ENCODE measurements around the gene UBE2Q2.
"Not testable (repeated sequence)": the region's sequence is repeated elsewhere in the genome, so short reads cannot be mapped to it uniquely, and the experiment has no call there.

UBE2Q2 gene

GRCh38 chr15:75827691-75828090 is 15.6 kb upstream of the UBE2Q2 start:
- DNase-seq: no peak

DNA sequence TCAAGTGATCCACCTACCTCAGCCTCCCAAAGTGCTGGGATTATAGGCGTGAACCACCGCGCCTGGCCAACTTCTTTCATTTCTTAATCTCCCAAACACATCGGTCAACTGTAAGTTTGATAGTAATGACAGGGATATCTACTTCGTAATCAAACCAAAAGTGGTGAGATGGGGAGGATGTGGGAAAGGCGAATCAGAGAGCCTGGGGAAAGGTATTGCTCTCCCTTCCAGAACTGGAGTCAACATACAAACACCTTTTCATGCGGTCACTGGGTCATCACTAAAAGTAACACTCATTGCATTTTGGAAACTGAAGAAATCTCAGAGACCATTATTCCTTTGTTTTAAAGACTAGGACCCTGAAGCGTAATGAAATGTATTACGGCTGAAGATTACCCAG is 14.8 kb upstream of the UBE2Q2 start:
- no peak for DNase-seq

- DNase-seq: no peak
These were observed 12.1 kb upstream of the UBE2Q2 start for GRCh38 chr15:75830910-75831805.

DNA sequence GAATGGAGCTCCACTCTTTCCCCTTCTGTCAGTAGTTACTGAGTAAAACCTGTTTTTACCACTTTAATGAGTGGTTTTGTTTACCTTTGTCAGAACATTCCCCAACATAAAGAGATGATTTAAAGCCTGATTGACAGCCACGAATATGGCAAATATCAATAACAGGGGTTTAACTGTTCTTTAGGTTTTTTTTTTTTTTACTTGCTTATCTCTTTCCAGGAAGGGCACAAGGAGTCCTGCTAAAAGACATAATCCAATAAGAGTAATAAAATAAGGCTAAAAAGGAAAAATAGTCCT is 11.5 kb upstream of the UBE2Q2 start:
- no peak for DNase-seq

DNA sequence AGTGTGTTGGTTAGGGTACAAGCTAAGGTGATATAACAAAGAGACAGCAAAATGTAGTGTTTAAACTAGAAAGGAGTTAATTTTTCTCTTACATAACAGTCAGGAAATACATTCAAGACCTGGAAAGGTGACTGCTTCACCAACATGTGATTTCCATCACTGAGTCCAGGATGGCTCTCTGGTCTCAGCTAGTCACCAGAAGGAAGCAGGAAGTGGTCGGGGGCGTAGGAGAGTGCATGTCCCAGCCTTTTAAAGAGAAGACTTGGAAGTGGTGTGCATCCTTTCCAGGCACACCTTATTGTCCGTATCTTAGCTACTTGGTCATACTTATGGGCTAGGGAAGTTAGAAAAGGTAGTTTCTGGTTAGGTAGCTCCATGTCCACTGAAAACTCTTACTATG is 11.1 kb upstream of the UBE2Q2 start:
- DNase-seq: no peak

GRCh38 chr15:75834021-75834420 is 9.2 kb upstream of the UBE2Q2 start:
- DNase-seq: no peak

GRCh38 chr15:75835990-75836958 is 7.0 kb upstream of the UBE2Q2 start:
- peak; percentile 77 to 80 for DNase-seq

- peak; percentile 90 to 93 for DNase-seq
These were observed 6.3 kb upstream of the UBE2Q2 start for GRCh38 chr15:75836959-75837334.

DNA sequence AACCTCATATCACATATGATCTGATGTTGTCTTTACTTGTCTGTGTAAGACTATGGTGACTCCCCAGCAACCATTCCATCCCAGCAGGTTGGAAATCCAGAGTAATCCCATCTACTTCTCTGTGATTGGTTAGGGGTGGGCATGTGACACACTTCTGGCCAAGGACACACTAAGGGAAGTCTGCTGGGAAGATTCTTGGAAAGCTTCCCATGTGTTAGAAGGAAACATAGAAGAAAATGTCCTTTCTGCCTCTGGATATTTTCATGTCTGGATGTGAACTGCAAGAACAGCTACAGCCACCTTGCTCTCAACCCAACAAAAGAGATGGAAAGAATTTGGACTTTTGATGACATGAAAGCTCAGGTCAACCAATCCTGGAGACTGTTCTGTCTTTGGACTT is 2.6 kb upstream of the UBE2Q2 start:
- DNase-seq: no peak

- DNase-seq: no peak
These were observed 1.6 kb upstream of the UBE2Q2 start for GRCh38 chr15:75841626-75842025.

GRCh38 chr15:75843678-75844581 is 683 bp downstream of the UBE2Q2 start:
- DNase-seq: peak in 1 of 2 experiments; percentile 44

DNA sequence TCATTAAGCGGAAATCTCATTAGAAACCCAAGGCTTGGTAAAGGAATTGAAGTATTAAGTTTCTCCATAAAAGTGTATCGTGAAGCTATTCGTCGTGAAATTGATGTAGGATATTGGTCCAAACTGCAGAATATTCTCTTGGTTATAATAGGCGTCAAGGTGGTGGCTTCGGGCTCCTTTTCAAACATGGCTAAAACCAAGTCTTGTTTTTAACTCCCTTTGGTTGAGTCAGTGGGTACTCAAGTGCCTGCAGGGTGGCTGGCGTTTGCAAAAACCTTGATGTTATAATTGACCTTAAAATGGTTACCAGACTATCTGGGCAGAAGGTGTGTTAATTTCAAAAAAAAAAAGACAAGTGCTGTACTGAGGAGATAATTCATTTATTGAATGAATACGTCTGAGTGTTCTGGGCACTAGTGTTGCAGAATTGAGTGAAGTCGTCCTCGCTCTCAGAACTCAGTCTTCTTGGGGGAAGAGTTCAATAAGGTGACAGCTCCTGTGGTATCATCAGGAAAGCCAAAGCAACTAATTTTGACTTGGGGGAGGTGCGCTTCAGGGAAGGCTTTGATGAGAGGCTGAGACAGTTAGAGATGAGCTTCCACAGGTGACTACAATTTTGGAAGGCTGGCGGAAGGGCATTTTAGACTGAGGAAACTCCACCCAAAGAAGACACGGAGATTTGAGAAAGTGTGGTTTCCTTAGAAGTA is 1.5 kb downstream of the UBE2Q2 start:
- DNase-seq: no peak

GRCh38 chr15:75849167-75849566 is 5.9 kb downstream of the UBE2Q2 start:
- DNase-seq: no peak

DNA sequence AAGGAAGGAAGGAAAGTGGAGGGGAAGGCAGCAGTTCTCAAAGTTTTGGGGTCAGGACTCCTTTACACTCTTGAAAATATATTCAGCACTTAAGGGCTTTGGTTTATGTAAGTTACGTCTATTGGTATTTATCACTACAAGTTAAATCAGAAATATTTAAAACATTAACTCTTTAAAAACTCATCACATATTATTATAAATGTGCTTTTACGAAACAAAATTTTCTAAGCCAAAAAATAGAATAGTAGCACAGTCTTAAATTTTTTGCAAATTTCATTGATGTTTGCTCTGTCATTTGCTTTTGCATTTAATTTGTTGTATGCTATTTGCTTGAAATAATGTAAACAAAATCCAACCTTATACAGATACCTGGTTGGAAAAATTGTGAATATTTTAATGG is 7.5 kb downstream of the UBE2Q2 start:
- DNase-seq: no peak

DNA sequence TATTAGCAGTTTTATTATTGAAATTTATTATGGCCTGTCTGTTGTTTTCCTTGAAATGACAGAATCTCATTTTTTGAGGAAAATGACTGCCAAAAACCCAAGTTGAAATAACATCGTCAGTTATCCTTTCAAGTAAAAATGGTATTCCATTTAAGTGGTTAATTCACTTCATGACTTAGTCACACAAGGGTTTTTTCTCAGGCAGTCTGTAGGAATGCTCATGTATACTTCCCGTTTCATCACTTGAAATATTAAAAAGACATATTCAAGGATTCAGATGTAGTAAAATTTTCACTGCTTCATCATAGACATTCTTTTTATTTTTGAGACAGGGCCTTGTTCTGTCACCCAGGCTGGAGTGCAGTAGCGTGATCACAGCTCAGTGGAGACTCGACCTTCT is 8.3 kb downstream of the UBE2Q2 start:
- not testable (repeated sequence) for DNase-seq

DNA sequence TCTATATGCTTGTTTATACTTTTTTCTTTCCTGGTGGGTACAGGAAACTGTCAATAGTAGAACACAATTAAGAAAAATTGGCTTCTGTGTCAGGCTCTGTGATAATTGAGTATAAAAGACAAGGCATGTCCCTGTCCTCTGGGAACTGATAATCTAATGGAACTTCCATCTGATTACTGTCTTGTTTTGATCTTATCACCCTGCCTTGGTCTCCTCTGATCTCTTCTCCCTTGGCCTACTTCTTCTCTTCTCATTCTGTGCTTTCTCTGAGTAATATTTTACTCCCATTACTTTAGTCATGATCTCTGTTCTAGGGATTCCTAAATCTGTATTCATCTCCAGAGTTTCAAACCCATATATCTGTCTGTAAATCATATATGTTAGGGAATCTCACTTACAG is 14.6 kb downstream of the UBE2Q2 start:
- no peak for DNase-seq

GRCh38 chr15:75861750-75862402 is 18.6 kb downstream of the UBE2Q2 start:
- no peak for DNase-seq

DNA sequence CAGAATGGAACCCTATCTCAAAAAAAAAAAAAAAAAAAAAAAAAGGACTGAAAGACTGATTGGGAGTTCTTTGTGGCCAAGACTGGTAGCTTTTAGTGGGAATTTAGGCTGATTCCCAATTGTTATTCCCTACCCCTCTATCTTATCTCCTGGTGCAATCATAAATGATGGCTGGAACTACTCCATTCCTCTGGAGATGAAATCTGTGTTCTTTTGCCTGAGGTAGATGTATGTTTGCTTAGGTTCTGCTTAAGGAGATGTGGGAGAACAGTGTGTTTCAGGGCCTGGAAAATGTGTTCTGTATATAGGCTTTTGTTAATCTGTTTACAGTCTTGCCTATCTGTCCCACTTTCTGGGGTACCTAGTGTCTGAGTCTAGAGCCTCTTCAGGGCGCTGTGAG is 19.5 kb downstream of the UBE2Q2 start:
- no peak for DNase-seq

- DNase-seq: no peak
These were observed 21.2 kb downstream of the UBE2Q2 start for GRCh38 chr15:75864213-75865059.

GRCh38 chr15:75866045-75866444 is 22.8 kb downstream of the UBE2Q2 start:
- not testable (repeated sequence) for DNase-seq

- no peak for DNase-seq
These were observed 23.7 kb downstream of the UBE2Q2 start for GRCh38 chr15:75866916-75867315.

All from AML-193 (cell line).